GM15510 (cell line): ENCODE results near the gene CAT.

ENCODE experiments used
- POLR2A ChIP-seq: IDR thresholded peaks from 3 replicates; pipeline ENCODE4 v1.6.1; 2011; ENCODE audit warnings: borderline replicate concordance; ENCODE audit not compliant: insufficient read length; ENCODE audit errors: extremely low read depth

Gene CAT

DNA sequence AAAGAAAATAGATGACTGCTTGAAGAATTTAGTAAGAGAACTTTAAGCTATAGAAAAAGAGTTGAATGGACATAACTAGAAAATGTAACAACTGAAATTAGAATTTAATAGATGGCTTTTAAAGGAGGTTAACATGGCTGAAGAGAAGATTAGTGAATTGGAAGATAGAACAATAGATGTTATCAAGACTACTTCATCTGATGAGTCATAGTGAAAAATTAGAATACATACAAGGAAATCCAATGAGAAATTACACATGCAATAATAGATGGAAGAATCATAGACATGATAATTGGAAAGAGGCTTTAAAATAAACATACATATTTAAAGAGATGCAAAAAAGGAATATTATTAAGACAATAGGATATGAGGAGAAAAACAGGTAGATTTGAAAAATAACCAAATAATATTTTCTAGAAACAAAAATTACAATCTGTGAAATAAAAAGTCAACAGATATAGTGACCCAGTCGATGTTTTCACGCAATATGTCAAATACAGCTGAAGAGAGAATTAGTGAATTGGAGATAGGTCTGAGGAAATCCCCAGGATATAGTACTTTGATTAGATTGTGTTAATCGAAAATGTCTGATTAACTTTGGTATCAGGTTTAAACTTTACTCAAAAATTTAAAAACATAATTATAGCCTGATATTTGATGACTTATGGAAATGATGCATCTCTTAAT, 28.2 kb downstream of the CAT start:
- TF ChIP-seq POLR2A = no peak

DNA sequence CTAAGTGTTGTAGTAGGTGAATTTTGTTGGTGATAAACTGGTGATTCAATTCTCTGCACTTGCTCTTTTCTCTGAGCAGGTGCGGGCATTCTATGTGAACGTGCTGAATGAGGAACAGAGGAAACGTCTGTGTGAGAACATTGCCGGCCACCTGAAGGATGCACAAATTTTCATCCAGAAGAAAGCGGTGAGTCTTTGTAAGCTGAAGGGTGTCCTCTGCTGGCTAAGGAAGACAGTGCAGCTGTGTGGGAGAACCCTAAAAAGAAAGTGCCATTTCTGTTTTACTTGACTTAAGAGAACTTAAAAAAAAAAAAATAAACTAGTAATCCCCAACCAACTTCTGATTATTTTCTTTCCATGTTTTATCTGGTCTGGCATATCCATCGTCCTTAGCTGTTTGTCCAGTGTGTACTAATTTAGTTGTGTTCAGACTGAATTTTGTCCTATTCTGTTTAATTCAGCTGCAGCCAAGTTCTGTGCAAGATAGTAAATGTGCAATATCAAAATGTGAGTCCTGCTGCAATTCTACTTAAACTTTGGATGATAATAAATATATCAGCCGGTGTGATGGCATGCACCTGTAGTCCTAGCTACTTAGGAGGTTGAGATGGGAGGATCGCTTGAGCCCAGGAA, 29.6 kb downstream of the CAT start:
- TF ChIP-seq POLR2A = no peak

DNA sequence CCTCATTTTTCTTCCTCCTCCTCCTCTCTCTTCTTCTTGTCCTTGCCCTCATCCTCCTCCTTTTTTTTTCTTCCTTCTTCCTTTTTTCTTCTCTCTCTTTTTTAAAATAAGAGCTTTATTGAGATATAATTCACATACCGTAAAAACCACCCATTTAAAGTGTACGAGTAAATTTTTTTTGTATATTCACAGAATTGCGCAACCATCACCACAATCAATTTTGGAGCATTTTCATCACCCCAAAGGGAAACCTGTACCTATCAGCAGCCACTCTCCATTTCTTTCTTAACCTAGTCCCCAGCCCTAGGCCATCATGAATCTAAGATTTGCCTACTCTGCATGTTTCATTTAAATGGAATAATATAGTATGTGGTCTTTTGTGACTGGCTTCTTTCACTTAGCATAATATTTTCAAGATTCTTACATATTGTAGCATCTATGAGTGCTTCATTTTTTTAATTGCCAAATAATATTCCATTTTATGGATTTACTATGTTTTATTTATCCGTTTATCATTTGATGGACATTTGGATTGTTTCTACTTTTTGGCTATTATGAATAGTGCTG, 35.0 kb downstream of the CAT start:
- no peak for TF ChIP-seq POLR2A

DNA sequence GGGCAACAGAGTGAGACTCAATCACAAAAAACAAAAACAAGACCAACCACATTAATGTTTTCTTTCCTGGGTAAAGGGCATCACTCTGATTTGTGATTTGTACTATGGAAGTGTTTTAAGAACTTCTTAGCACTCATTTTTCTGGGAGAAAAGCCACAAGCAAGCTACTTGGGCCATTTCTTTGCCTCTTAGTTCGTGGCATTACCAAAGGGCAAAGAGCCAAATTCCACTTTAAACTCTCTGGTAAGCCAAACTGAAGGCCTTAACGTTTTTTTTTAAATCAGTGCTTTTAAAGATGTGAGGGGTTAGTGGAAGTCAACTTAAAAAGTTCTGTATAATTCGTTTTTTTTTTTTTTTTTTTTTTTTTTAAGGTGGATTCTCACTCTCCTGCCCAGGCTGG, 36.9 kb downstream of the CAT start:
- TF ChIP-seq POLR2A = no peak

DNA sequence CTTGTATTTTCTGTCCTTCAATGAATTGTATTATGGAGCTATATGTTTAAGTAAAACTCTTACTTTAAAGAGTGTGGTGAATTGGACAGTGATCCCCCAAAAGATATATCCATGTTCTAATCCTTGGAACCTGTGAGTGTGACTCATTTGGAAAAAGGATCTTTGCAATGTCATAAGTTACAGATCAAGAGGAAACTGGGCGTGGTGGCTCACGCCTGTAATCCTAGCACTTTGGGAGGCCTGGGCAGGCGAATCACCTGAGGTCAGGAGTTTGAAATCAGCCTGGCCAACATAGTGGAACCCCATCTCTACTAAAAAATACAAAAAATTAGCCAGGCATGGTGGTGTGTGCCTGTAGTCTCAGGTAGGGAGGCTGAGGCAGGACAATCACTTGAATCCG, 38.1 kb downstream of the CAT start:
- no peak for TF ChIP-seq POLR2A

DNA sequence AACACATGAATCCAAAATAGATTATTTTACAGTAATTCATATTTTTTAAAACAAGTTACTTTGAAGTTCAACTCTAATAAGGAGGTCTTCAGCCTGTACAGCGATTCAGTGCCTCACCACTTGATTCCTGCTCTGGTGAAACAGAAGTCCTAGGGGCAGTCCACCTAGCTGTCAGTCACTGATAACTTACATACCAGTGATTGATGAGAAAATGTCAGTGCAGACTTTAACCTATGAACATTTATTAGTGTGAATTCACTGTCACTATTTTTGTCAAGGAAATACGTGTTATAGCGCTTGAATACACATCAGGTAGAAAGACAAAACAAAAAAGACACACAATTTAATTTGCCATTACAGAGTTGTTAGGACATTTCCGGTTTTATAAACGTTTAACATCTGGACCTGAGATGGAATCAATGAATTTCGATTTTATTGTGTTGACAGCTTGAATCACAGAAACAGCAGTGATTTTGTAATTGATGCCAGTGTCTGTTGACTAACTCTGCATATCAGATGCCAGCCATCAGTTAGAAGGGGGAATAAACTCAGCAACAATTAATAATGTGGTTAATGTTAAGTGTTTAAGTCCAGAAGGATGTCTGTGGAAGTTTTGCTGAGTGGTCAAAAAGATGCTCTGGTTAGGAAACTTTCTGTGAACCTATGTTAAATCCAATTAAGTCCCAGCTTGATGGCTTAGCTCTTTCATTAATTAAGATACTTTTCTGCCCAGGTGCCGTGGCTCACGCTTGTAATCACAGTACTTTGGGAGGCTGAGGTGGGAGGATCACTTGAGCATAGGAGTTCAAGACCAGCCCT, 40.3 kb downstream of the CAT start:
- no peak for TF ChIP-seq POLR2A

DNA sequence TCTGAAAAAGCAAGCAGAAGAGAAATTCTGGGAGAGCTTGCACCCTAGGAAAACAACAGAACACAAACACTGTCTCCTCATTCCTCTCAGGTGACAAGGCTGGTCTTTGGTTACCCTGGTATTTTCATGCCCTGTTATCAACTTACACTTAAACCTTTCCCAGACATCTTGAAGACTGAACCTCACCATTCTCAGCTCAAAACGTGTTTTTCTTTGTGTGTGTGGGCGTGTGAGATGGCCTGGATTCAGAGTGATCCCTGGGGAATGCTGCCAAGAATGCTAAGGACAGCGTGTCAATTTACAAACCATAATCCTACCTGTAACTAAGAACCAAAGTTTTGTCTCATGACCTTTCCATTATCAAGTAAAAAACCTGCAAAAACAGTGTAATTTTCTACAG, 41.6 kb downstream of the CAT start:
- no peak for TF ChIP-seq POLR2A

DNA sequence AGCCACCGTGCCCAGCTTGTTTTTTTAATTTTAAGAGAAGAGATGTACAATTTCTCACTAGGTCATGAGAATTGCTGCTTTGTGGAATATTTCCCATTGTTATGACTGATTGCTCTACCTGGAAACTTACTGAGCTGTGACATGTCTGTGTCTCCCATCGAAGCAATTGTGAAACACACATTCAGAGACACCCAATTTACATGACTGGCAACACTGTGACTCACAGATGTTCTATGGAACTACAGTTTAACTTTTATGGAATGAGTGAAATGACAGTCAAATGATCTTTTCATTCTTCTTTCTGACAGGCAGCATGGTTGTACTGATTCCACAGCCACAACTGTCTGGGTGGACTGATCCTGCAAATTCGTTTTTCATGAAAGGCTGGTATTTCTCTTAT, 42.6 kb downstream of the CAT start:
- no peak for TF ChIP-seq POLR2A

DNA sequence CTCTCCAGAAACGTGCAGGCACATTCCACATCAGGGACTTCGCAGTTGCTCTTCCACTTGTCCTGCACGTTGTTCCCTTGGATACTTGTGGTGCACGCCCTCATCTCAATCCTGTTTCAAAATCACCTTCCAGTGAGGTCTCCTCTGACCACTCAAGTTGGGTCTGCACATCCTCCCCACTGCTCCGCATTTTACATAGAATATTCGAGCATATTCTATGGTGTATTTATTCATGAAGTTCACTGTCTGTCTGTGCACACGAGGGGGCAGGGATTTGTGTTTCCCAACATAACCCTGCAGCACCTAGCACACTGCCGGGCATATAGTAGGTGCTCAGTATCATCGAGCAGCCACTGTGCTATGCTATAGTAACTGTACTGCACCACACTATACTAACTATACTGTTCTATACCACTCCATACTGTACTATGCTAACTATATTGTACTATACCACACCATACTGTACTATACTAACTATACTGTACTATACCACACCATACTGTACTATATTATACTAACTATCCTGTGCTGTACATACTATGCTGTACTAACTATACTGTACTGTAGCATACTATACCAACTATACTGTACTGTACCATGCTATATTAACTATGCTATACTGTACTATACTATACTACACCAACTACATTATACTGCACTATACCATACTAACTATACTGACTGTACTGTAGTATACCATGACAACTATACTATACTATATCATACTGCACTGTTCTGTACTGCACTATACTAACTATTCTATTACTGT, 44.6 kb downstream of the CAT start:
- TF ChIP-seq POLR2A = no peak

DNA sequence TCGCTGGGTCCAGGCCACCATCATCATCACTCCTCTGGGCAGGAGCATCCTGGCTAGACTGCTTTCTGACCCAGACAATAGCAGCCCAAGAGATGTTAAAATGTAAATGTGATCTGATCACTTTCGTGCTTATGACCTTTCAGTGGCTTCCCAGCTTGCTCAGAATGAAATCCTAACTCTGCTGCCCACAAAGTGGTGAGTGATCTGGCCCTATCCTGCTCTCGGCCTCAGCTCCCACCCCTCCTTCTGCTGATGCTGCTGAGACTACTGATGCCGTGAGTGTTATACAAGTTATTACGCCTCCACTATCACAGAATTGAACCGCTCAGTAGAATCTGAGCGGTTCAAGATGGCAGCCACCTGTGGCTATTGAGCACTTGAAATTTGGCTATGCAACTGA, 48.7 kb downstream of the CAT start:
- no peak for TF ChIP-seq POLR2A

DNA sequence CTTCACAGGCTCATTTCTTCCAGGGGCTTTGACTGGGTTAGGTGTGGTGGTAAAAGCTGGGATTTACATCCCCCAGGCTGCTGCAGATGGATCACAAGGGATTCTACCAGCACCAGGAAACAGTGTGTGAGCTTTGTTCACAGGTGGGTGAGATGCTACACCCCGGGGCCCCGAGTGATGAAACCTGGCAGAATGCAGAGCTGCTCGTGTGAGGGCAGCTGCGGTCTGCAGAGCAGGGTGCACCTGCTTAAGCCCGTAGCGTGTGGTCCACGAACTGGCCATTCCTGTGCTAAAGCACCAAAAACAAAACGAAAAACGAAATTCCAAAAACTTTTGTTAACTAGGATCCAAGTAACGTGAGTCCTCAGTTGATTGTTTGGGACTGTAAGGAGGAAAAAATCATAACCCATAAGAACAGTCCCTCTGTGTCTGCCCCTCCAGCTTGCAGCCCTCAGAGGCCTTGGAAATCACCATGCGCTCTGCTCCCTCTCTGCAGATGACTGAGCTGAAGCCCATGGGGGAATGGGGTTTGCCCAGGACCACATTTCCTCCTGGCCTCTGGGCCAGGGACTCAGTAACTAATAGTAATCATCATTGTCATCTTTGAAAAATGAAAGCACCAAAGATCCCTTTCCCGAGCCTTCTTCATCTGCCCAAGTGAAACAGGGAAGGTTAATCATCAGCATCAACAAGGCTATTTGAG, 50.3 kb downstream of the CAT start:
- TF ChIP-seq POLR2A = no peak

DNA sequence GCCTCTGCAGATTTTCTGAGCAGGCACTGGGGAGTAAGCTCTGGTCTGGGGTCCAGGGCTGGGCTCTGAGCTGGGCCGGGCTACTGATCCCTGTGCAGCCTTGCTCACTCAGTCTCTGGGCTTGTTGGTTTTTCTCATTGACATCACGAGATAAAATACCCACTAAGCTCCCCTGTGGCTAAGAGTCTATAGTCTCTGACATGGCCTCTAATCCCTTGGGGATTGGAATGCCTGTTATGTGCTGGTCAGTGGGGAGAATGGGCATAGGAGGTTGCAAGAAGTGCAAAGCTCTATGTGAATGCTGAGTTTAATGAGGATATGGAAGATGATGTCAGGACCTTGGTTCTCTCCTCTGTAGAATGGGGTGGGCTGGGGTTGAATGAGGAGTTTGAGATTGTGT, 51.6 kb downstream of the CAT start:
- TF ChIP-seq POLR2A = no peak

DNA sequence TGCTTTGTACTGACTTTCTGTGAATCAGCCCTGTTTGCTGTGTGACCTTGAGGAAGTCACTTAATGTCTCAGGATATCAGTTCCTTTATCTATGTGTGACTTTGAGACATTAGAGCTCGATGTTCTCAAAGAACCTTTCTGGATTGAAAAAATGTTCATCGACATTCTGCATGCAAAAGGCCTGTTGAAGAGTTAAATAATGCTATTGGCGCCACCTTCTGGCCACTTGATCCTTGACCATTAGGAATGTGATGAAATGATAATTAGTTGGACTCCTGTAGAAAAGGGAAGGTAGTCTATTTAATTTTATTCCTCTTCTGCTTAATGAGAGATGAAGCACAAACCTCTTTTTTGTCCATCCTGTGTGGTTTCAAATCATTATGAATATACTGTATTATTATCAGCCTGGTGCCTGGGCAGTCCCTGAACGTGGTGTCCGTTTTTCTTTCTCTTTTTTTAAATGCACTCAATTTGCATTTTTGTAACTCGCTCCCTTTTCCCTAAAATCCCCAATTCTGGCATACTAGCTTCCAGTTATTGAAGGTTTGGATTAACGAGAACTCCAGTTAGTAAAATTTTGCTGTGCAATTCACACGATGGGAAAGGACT, 54.2 kb downstream of the CAT start:
- no peak for TF ChIP-seq POLR2A

DNA sequence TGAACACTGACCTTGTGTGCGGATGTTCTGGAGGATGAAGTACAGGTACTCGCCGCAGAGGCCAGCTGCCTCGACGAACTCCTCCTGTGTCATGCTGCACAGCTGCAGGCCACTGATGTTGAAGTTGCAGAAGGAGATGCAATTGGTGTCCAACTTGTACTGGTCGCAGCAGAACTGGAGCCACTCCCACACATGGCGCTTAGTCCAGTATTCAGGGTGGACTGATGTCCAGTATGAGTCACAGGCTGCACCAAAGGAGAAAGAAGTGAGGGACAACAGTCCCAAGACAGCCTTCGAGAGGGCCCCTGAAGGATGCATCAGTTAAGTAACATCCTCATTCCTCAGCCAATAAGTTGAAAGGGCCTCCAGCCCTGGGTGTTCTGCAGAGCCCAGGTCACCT, 54.7 kb downstream of the CAT start:
- no peak for TF ChIP-seq POLR2A

DNA sequence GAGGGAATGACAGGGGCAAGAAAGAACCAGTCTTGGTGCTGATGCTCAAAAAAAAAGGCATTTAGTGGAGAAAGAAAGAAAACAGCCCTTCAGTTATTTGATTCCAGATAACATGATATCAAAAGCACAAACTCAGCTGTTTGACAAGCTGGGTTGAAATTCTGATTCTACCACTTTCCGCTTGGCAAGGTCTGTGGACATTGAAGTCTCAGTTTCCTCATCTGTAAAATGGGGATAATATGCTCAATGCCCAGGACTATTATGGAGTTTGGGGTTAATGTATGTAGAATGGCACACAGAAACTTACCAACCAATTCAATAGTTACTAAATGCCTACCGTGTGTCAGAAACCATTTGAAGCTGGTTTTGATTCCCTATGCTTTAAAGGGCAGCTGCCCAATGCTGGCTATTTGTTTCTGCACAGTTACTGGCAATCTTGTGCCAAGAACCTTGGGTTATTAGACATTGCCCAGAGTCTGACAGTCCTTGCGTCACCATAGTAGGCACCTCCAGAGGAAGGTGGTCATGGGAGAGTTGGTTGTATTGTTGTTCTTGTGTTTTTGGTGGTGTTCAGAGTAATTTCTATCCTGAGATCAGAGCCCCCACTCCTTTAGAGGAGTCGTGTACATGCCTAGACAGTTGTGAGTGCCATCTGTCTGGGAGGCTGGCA, 55.3 kb downstream of the CAT start:
- no peak for TF ChIP-seq POLR2A
